Measurements from ENCODE around the gene EPB41L2.
"Not testable (repeated sequence)": the region's sequence is repeated elsewhere in the genome, so short reads cannot be mapped to it uniquely, and the experiment has no call there.

Gene EPB41L2

DNA sequence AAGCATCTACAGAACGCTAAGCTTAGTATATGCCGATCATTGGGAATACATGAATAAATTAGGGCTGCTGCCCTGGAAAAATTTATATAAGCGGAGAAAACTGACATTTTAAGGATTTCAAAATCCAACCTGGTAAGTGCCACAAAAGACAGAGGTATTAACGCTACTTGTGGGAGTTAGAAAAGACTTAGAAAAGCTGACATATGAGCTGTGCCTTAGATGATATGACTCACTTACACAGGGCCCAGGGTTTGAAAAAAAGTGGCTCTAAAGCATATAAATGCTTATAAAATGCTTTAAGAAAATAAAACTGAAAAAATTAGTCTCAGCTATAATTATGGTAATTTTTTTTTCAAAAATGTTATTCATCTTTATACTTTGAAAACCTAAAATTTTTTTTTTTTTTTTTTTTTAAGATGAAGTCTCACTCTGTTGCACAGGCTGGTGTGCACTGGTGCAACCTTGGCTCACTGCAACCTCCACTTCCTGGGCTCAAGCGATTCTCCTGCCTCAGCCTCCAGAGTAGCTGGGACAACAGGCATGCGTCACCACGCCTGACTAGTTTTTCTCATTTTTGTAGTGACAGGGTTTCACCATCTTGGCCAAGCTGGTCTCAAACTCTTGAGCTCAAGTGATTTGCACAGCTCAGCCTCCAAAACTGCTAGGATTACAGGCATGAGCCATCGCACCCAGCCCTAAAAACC lies 25.7 kb downstream of the EPB41L2 start:
- no peak for DNase-seq (ENCODE audit: low read depth in 2 of 2)

GRCh38 chr6:131036601-131037000 lies 26.4 kb downstream of the EPB41L2 start:
- DNase-seq (ENCODE audit: low read depth in 2 of 2) = no peak

DNA sequence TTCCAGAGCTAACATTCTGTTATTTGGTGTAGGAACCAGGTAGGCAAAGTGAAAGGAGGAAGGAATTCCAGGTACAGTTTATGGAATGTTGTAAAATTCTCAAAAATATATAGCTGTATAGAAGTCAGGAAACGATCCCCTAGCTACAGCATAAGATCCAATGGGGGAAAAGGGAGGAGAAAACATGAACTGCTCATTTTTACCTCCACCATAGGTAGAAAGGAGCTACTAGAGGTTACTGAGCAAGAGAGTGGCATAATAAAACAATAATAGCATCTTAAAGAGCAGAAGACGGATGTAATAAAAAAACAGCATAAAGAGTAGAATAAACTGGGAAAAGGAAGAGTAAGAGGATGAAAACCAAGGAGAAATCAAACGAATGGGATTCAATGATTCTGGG lies 26.9 kb downstream of the EPB41L2 start:
- DNase-seq (ENCODE audit: low read depth in 2 of 2) = no peak

- DNase-seq (ENCODE audit: low read depth in 2 of 2) = no peak
Measured at GRCh38 chr6:131035582-131035981, 27.5 kb downstream of the EPB41L2 start.

DNA sequence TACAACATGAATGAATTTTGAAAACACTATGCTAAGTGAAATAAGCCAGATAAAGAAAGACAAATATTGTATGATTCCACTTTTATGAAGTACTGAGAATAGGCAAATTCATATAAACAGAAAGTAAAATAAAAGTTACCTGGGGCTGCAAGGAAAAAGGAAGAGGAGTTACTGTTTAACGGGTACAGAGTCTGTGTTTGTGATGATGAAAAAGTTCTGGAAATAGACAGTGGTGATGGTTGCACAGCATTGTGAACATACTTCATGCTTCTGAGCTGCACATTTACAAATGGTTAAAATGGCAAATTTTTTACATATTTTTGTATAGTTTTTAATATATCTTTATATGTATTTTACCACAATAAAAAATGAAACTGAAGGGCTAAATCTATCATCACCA lies 29.4 kb downstream of the EPB41L2 start:
- no peak for DNase-seq (ENCODE audit: low read depth in 2 of 2)

- DNase-seq (ENCODE audit: low read depth in 2 of 2) = no peak
Measured at GRCh38 chr6:131029626-131030297, 33.3 kb downstream of the EPB41L2 start.

GRCh38 chr6:131027326-131027725 lies 35.7 kb downstream of the EPB41L2 start:
- DNase-seq (ENCODE audit: low read depth in 2 of 2) = no peak

DNA sequence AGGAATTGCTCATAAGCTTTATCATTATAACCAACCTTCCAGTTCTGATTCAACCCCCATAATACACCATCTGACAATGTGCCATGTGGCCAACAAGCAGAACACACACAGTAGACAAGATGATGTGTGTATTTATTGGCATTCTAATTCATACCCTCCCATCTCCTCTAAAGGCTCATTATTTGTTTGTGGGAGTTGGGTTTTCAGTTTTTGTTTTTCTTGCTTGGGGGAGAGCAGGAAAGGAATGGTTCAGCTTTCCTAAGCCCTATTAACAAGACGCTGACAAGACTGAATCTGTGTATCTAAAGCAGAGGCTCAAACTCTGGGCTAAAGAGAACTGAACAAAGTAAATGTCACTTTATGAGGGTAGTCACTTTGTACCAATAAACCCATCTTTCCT lies 36.8 kb downstream of the EPB41L2 start:
- no peak for DNase-seq (ENCODE audit: low read depth in 2 of 2)

DNA sequence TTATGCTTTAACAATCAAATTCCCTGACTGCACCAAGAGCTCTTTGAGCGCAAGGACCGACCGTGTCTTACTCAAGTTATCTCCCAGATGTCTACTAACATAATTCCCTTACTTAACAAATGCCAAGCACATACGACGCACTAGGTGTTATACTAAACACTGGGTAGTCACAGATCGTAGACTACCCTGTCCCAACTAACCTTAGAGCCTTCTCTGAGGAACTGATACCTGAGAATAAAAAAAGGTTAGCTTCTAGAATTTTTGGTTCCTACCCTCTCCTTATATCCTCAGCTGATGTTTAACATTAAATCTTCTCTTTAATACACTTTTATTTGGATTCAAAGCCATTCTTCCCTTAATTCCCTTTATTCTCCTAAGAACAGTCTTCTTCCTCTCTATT lies 38.5 kb downstream of the EPB41L2 start:
- DNase-seq (ENCODE audit: low read depth in 2 of 2) = no peak

GRCh38 chr6:131023834-131024504 lies 39.1 kb downstream of the EPB41L2 start:
- DNase-seq (ENCODE audit: low read depth in 2 of 2) = no peak

DNA sequence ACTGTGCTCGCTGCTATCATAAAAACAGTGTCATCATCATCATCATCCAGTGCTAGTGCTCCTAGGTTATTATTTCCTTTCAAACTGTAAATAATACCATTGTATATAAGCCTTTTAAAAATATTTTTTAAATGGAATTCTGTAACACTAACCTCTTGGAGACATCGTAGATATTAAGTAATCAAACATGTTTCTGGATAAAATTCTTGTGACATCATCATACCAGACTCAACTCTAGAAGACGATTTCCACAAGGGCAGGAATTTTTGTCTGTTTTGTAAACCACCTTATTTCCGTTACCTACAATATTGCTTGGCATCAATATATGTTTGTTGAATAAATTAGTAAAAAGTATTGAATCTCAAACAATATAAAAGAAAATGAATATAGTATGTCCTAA lies 40.4 kb downstream of the EPB41L2 start:
- DNase-seq (ENCODE audit: low read depth in 2 of 2) = no peak

GRCh38 chr6:131017962-131018361 lies 45.1 kb downstream of the EPB41L2 start:
- DNase-seq (ENCODE audit: low read depth in 2 of 2) = no peak

DNA sequence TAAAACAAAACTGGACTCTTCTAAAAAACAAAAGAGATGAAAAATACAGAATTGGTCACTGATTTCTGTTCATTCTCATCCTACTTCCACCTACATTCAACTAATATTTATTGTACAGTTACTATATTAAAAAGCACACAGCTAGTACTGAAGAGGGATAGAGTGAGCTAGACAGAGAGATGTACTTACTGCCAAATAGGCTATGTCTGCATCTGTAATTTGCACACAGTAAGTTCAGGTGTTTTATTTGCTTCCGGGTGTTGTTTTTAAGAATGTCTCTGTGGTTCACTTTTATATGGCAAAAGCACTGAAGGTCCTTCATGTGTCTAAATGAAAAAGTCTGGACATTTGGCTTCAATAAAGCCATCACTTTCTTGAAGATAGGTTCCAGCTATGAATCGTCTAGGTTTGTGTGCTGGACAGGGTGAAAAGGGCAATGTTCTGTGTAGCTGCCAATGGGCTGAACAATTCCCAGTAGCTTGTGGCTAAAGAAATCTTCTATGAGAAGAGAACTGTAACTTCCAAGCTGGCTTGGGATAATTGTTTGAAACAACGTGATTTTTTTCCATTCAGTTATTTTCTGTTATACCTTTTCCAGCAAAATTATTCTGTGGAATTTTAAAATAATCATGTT lies 47.3 kb downstream of the EPB41L2 start:
- DNase-seq (ENCODE audit: low read depth in 2 of 2) = no peak

DNA sequence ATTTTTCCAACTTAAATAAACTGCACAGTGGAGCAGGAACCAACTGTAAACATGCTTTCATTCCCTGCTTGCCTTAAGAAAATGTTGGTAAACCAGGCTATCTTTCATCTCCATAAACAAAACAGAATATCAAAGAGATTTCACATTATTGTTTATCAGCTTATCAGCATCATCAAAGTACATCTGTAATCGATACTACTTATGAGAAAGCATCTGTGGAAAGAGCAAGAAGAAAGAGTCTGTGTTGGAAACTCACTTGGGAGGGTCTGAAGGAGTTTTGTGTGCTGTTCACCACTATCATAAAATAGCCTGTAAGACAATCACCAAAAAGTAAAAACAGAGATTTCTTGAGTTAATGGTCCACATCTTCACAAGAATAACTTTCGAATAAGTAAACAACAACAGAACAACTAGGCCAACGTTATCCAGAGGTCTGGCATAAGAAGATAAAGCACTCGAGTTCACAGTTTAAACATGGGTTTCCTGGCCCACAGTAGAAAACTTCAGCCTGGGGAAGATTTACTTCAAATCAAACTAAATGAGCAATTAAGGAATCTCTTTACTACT lies 47.9 kb downstream of the EPB41L2 start:
- no peak for DNase-seq (ENCODE audit: low read depth in 2 of 2)

GRCh38 chr6:131014080-131014776 lies 48.8 kb downstream of the EPB41L2 start:
- DNase-seq (ENCODE audit: low read depth in 2 of 2) = no peak

DNA sequence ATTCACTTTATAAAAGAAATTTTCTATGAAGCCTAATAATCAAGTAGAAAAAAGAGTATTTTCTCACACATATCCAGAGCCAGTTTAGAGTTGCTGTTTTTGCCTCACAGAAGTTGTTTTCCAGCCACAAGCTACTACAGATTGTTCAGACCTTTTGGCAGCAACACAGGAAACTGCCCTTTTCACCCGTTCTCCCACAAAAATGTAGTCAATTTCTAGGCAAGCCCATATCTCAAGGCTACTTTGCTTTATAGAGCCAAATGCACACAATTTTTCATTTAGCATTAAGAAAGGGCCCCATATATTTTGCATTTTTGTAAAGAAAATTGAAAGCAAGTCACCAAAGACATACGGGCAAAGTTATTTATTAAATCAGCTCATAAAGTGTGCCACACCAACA lies 49.5 kb downstream of the EPB41L2 start:
- DNase-seq (ENCODE audit: low read depth in 2 of 2) = no peak

DNA sequence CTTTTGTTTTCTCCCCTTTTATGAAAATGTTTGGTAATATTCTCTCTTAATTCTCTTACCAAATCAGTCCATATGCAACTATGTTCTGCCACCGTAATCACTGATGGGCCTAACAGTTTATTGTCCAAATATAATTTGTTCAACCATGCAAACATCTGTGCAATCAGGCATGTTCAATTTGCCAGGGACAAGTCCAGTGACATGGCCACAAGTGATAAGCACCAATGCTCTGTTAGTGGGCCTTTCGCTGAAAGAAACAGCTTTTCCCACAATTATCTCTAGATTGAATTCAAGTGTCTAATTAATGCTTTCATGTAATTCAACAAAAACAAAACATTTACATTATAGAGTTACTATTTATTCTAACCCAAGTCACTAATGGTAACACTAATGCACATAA lies 53.3 kb downstream of the EPB41L2 start:
- DNase-seq (ENCODE audit: low read depth in 2 of 2) = no peak

- not testable (repeated sequence) for DNase-seq (ENCODE audit: low read depth in 2 of 2)
Measured at GRCh38 chr6:131008965-131009364, 54.1 kb downstream of the EPB41L2 start.

GRCh38 chr6:131007964-131008363 lies 55.1 kb downstream of the EPB41L2 start:
- DNase-seq (ENCODE audit: low read depth in 2 of 2) = not testable (repeated sequence)

DNA sequence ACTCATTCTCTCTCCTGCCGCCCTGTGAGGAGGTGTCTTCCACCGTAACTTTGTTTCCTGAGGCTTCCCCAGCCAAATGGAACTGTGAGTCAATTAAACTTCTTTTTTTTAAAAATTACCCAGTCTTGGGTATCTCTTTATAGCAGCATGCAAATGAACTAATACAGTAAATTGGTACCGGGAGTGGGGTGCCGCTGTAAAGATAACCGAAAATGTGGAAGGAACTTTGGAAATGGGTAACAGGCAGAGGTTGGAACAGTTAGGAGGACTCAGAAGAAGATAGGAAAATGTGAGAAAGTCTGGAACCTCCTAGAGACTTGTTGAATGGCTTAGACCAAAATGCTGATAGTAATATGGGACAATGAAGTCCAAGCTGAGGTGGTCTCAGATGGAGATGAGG lies 55.8 kb downstream of the EPB41L2 start:
- DNase-seq (ENCODE audit: low read depth in 2 of 2) = no peak

DNA sequence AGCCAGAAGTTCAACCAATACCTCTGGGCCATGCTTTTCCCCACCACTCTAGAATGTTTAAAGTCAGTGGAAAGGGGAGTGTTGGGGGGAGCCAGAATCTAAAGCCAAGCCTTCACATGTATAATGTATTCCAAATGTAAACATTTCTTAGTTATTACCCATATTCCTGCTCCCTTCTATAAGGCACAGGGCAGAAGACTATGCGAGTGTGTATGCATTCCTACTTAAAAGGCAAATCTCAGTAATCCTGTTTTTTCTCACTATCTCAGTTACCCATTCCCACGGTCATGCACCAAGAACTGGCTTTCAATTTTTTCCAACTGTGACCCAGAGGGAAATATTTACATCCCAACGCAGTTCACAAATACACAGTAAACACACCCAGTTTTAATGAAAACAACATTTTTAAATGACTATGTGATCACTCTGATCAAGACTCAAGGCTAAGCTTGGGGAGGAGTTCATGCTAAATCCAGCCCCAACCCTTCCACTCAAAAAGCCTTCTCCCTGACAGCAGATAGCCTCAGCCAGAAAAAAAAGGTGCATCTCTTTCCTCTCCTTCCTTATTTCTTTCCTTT lies 57.5 kb downstream of the EPB41L2 start:
- DNase-seq (ENCODE audit: low read depth in 2 of 2) = no peak

All from stimulated activated CD4-positive, alpha-beta T cell treated with anti-CD3 and anti-CD28 coated beads, Interleukin-1b, Interleukin-23, amount 100 ng/mL, for 1 hour (primary cell).